ENCODE measurements around the gene R3HDM2. TPM values are rescaled to one million over a fixed set of nuclear protein-coding genes. Genes with fewer than 3 reads are reported as not detected.
"Not testable (repeated sequence)": the region's sequence is repeated elsewhere in the genome, so short reads cannot be mapped to it uniquely, and the experiment has no call there.

The R3HDM2 gene
- total and polyA plus RNA-seq, 4 donors = 18.1 to 60.7 (median 30.6) TPM

GRCh38 chr12:57315681-57316080 lies 115.2 kb downstream of the R3HDM2 start:
- Histone ChIP-seq H3K27ac (ENCODE audit: low read depth in 1 of 2, low read length in 1 of 2) (no peak overlapping the region), H3K9ac (ENCODE audit: insufficient read depth in 1 of 2, low read length in 2 of 2) (no peak overlapping the region), H3K36me3 (ENCODE audit: control insufficient read depth in 4 of 4, insufficient read depth in 4 of 4, low read length in 4 of 4) (peaks cover 0 to 3% (median 1%) of the 10 kb centered on the region in 4 donors), H3K4me3 (no peak overlapping the region), H3K27me3 (ENCODE audit: control insufficient read depth in 3 of 3, insufficient read depth in 3 of 3, low read length in 2 of 3) (no peaks in the 10 kb centered on the region), H3K9me3 (ENCODE audit: control insufficient read depth in 4 of 4, insufficient read depth in 3 of 4, low read length in 3 of 4) (no peaks in the 10 kb centered on the region), H3K4me1 (ENCODE audit: control insufficient read depth in 5 of 5, insufficient read depth in 5 of 5, low read length in 5 of 5) (peaks cover 0 to 10% (median 0%) of the 10 kb centered on the region in 5 donors)
- TF ChIP-seq CTCF (IDR thresholded peaks at IDR 0.05; ENCODE audit: control extremely low read depth, extremely low read depth) = no peak
- DNase-seq = no peak
- ATAC-seq (ENCODE audit: insufficient read depth, low FRiP score) = no peak
- WGBS, 2 donors = 93 to 96% methylated on average over 7 of the region's 7 CpGs

- H3K27ac ChIP-seq (ENCODE audit: low read depth in 1 of 2, low read length in 1 of 2); H3K27me3 ChIP-seq (ENCODE audit: control insufficient read depth in 3 of 3, insufficient read depth in 3 of 3, low read length in 2 of 3); DNase-seq; H3K9me3 ChIP-seq (ENCODE audit: control insufficient read depth in 4 of 4, insufficient read depth in 3 of 4, low read length in 3 of 4); H3K9ac ChIP-seq (ENCODE audit: insufficient read depth in 1 of 2, low read length in 2 of 2); H3K4me3 ChIP-seq; H3K36me3 ChIP-seq (ENCODE audit: control insufficient read depth in 4 of 4, insufficient read depth in 4 of 4, low read length in 4 of 4); ATAC-seq (ENCODE audit: insufficient read depth, low FRiP score); H3K4me1 ChIP-seq (ENCODE audit: control insufficient read depth in 5 of 5, insufficient read depth in 5 of 5, low read length in 5 of 5): not testable (repeated sequence)
- 88 to 94% methylated on average over 5 of the region's 5 CpGs for whole genome bisulfite sequencing, 2 donors
These were observed 118.6 kb downstream of the R3HDM2 start for GRCh38 chr12:57312287-57312686.

- Histone ChIP-seq H3K9ac (ENCODE audit: insufficient read depth in 1 of 2, low read length in 2 of 2) (no peak overlapping the region), H3K27ac (ENCODE audit: low read depth in 1 of 2, low read length in 1 of 2) (no peak overlapping the region), H3K36me3 (ENCODE audit: control insufficient read depth in 4 of 4, insufficient read depth in 4 of 4, low read length in 4 of 4) (peaks cover 0 to 9% (median 3%) of the 10 kb centered on the region in 4 donors), H3K27me3 (ENCODE audit: control insufficient read depth in 3 of 3, insufficient read depth in 3 of 3, low read length in 2 of 3) (no peaks in the 10 kb centered on the region), H3K9me3 (ENCODE audit: control insufficient read depth in 4 of 4, insufficient read depth in 3 of 4, low read length in 3 of 4) (no peaks in the 10 kb centered on the region), H3K4me3 (no peak overlapping the region), H3K4me1 (ENCODE audit: control insufficient read depth in 5 of 5, insufficient read depth in 5 of 5, low read length in 5 of 5) (no peaks in the 10 kb centered on the region)
- ATAC-seq (ENCODE audit: insufficient read depth, low FRiP score) = no peak
- no peak for TF ChIP-seq CTCF (IDR thresholded peaks at IDR 0.05; ENCODE audit: control extremely low read depth, extremely low read depth)
- WGBS, 2 donors = 71 to 81% methylated on average over 2 of the region's 2 CpGs
- no peak for DNase-seq
These were observed 121.4 kb downstream of the R3HDM2 start for GRCh38 chr12:57309420-57309819.

- H3K27me3 ChIP-seq (ENCODE audit: control insufficient read depth in 3 of 3, insufficient read depth in 3 of 3, low read length in 2 of 3) = no peaks in the 10 kb centered on the region
- peaks cover 14 to 32% (median 20%) of the 10 kb centered on the region in 4 donors for H3K36me3 ChIP-seq (ENCODE audit: control insufficient read depth in 4 of 4, insufficient read depth in 4 of 4, low read length in 4 of 4)
- ATAC-seq (ENCODE audit: insufficient read depth, low FRiP score) = no peak
- no peaks in the 10 kb centered on the region for H3K9me3 ChIP-seq (ENCODE audit: control insufficient read depth in 4 of 4, insufficient read depth in 3 of 4, low read length in 3 of 4)
- H3K4me1 ChIP-seq (ENCODE audit: control insufficient read depth in 5 of 5, insufficient read depth in 5 of 5, low read length in 5 of 5) = peaks cover 0 to 4% (median 0%) of the 10 kb centered on the region in 5 donors
- no peak overlapping the region for H3K9ac ChIP-seq (ENCODE audit: insufficient read depth in 1 of 2, low read length in 2 of 2)
- no peak overlapping the region for H3K4me3 ChIP-seq
- DNase-seq = no peak
- WGBS, 2 donors = 98 to 99% methylated on average over 3 of the region's 3 CpGs
- H3K27ac ChIP-seq (ENCODE audit: low read depth in 1 of 2, low read length in 1 of 2) = no peak overlapping the region
- TF ChIP-seq CTCF (IDR thresholded peaks at IDR 0.05; ENCODE audit: control extremely low read depth, extremely low read depth) = no peak
These were observed 129.8 kb downstream of the R3HDM2 start for GRCh38 chr12:57300961-57301584.

Measured in lung (tissue), 12 donors.